Esophagus (tissue), 2 donors: ENCODE results near the gene PRKN. TPM values are rescaled to one million over a fixed set of nuclear protein-coding genes. Genes with fewer than 3 reads are reported as not detected.

Source experiments
- H3K27ac ChIP-seq, 2 donors: one replicate each; pipeline ENCODE4 v1.5.1; 2013; ENCODE audit warnings: low read depth in 2 of 2, mild to moderate bottlenecking in 2 of 2, inconsistent platforms in 1 of 2, low read length in 1 of 2, moderate library complexity in 1 of 2
- H3K27me3 ChIP-seq, 2 donors: one replicate each; pipeline ENCODE4 v1.6.1; 2013; ENCODE audit warnings: low read length in 2 of 2, control low read depth in 1 of 2, mild to moderate bottlenecking in 1 of 2; ENCODE audit not compliant: insufficient read depth in 2 of 2, control insufficient read depth in 1 of 2
- H3K36me3 ChIP-seq, 2 donors: one replicate each; pipeline ENCODE4 v1.6.1; 2013; ENCODE audit warnings: low read length in 1 of 2; ENCODE audit not compliant: control insufficient read depth in 2 of 2, insufficient read depth in 2 of 2
- H3K4me1 ChIP-seq, 2 donors: one replicate each; pipeline ENCODE4 v1.6.1; 2013; ENCODE audit warnings: low read length in 1 of 2; ENCODE audit not compliant: control insufficient read depth in 2 of 2, insufficient read depth in 2 of 2
- H3K4me3 ChIP-seq, 2 donors: one replicate each; pipeline ENCODE4 v1.5.1; 2013; ENCODE audit warnings: low read length in 2 of 2, mild to moderate bottlenecking in 2 of 2, low read depth in 1 of 2, moderate library complexity in 1 of 2
- H3K9me3 ChIP-seq, 2 donors: one replicate each; pipeline ENCODE4 v1.6.1; 2013; ENCODE audit warnings: mild to moderate bottlenecking in 2 of 2, low read depth in 1 of 2, low read length in 1 of 2, moderate library complexity in 1 of 2; ENCODE audit not compliant: control insufficient read depth in 2 of 2, insufficient read depth in 1 of 2
- WGBS, 2 donors: extraction: QIAGEN DNeasy Blood & Tissue Kit; methylation state at CpG; one replicate each; pipeline ENCODE4 v1.1.7; 2013; 5-methylcytosine and 5-hydroxymethylcytosine counted together
- polyA plus RNA-seq, 2 donors: library from polyadenylated mRNA; stranded (reverse); fragments of 200-250 nt; gene quantifications; one replicate each; pipeline ENCODE4 v1.2.3, GENCODE V29; 2013
- donor health status: healthy with polysubstance abuse.
- donor health status: Bipolar disorder and iron deficiency.

PRKN gene
- polyA plus RNA-seq, 2 donors = 0.28 to 0.45 TPM

DNA sequence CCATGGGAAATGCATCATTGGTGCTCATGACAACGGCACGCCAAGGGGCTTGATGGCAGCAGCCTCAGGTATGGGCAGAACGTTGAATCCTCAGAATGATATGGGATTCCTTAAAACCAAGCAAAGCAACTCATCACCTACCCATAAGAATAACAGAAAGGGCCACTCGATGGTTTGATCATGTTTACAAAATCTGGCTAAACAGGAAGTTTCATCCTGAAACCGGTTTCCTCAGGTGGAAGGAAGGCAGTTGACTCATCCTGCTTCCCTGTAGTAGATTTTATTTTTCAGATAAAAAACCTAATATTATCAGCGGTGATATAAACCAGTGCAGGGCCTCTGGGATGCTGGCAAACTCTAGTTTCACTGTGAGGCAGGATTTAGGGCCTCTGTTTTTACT, 1316.8 kb downstream of the PRKN start:
- no peaks in the 10 kb centered on the region for H3K36me3 ChIP-seq
- no peaks in the 10 kb centered on the region for H3K27me3 ChIP-seq
- 84 to 85% methylated on average over 6 of the region's 6 CpGs for WGBS, 2 donors
- H3K9me3 ChIP-seq = no peaks in the 10 kb centered on the region
- H3K4me1 ChIP-seq = peaks cover 2 to 3% of the 10 kb centered on the region in 2 donors
- H3K27ac ChIP-seq = peak overlapping the region in 1 of 2 donors; percentile 62
- no peak overlapping the region for H3K4me3 ChIP-seq

DNA sequence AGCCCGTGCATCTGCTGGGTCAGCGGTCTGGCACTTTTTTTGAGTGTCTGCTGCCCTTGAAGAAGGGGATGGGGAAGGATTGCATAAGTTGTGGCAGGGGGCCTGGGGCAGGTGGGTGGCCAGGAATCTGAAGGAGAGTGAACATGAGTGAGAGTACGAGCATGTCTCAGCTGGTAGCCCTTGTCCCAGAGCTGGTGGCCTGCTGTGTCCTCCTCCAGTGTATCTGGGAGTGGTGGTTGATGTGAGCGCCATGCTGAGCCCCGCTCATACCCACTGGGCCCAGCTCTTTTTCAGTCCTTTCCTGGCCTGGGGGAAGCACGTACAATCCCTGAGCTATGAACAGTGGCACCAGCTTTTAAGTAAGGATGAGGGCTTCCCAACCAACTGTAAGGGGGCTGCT, 1317.5 kb downstream of the PRKN start:
- no peak overlapping the region for H3K27ac ChIP-seq
- WGBS, 2 donors = 94 to 96% methylated on average over 6 of the region's 6 CpGs
- no peaks in the 10 kb centered on the region for H3K36me3 ChIP-seq
- no peaks in the 10 kb centered on the region for H3K9me3 ChIP-seq
- no peaks in the 10 kb centered on the region for H3K4me1 ChIP-seq
- H3K27me3 ChIP-seq = no peaks in the 10 kb centered on the region
- H3K4me3 ChIP-seq = no peak overlapping the region

DNA sequence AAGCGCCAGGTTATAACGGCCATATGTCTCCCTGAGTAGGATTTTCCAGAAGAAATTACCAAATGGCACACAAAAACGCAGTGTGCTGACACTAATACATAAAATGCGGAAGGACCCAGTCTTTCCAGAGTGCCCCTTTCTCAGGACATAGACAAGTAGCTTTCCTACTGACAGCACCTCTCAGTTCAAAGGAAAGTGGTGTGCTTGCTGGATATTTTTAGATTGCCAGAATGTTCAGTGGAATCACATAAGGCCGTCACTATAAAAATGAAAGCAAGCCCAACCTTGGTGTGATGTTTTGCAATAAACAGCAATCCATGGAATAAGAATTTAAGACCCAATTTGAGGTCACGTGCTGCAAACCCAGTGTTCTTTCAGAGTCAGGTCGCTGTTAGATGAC, 1318.2 kb downstream of the PRKN start:
- H3K27me3 ChIP-seq = no peaks in the 10 kb centered on the region
- H3K36me3 ChIP-seq = no peaks in the 10 kb centered on the region
- H3K27ac ChIP-seq = no peak overlapping the region
- no peak overlapping the region for H3K4me3 ChIP-seq
- H3K9me3 ChIP-seq = no peaks in the 10 kb centered on the region
- 86 to 89% methylated on average over 7 of the region's 7 CpGs for WGBS, 2 donors
- no peaks in the 10 kb centered on the region for H3K4me1 ChIP-seq

DNA sequence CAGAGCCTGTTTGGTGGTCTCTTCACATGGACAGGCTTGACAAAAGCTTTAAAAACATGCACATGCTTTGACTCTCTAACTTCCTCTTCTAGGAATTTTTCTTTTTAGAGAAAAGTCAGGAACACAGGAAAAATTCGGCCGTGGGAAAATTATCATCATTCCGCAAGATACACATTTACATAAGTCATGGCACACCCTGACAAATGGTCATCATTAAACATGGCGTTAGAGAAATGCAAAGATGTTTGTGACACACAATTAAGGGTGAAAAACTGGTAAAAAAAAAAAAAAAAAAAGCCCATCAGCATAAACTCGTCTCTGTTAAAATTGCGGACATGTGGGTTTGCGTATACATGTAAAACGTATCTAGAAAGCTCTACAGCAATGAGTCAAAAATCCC, 1319.5 kb downstream of the PRKN start:
- 84 to 90% methylated on average over 8 of the region's 8 CpGs for WGBS, 2 donors
- H3K27me3 ChIP-seq = no peaks in the 10 kb centered on the region
- no peaks in the 10 kb centered on the region for H3K36me3 ChIP-seq
- no peaks in the 10 kb centered on the region for H3K4me1 ChIP-seq
- H3K9me3 ChIP-seq = no peaks in the 10 kb centered on the region
- no peak overlapping the region for H3K4me3 ChIP-seq
- no peak overlapping the region for H3K27ac ChIP-seq

DNA sequence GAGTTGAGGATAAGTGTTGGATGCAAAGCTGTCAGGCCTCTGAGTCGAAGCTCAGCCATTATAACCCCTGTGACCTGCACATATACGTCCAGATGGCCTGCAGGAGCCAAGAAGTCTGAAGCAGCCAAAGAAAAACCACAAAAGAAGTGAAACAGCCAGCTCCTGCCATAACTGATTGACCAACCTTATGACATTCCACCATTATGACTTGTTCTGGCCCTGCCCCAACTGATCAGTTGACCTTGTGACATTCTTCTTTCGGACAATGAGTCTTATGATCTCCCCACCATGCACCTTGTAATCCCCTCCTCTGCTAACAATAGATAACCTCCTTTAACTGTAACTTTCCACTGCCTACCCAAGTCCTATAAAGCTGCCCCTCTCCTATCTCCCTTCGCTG, 1320.0 kb downstream of the PRKN start:
- no peaks in the 10 kb centered on the region for H3K36me3 ChIP-seq
- H3K4me1 ChIP-seq = no peaks in the 10 kb centered on the region
- 55 to 68% methylated on average over 4 of the region's 4 CpGs for WGBS, 2 donors
- H3K4me3 ChIP-seq = no peak overlapping the region
- no peaks in the 10 kb centered on the region for H3K9me3 ChIP-seq
- H3K27ac ChIP-seq = no peak overlapping the region
- H3K27me3 ChIP-seq = no peaks in the 10 kb centered on the region

DNA sequence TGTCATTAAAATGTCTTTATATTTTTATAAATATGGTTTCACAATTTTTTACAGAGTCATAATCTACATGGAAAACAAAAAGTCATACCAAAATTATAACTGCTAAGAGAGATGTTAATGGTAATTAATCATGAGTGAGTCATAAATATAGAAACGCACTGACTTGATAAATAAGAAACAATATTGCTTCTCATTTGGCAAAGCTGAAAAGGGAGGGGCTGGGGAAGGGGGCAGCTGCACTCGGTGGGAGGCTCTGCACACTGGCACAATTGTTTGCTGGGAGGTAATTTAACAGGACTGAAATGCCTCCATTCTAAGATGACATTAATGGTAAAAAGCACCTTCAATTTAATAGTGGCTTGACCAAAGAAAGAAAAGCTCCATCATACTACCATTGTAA, 1320.5 kb downstream of the PRKN start:
- whole genome bisulfite sequencing, 2 donors = 39 to 47% methylated on average over 2 of the region's 2 CpGs
- no peak overlapping the region for H3K27ac ChIP-seq
- no peaks in the 10 kb centered on the region for H3K36me3 ChIP-seq
- H3K27me3 ChIP-seq = no peaks in the 10 kb centered on the region
- no peaks in the 10 kb centered on the region for H3K4me1 ChIP-seq
- H3K4me3 ChIP-seq = no peak overlapping the region
- no peaks in the 10 kb centered on the region for H3K9me3 ChIP-seq

DNA sequence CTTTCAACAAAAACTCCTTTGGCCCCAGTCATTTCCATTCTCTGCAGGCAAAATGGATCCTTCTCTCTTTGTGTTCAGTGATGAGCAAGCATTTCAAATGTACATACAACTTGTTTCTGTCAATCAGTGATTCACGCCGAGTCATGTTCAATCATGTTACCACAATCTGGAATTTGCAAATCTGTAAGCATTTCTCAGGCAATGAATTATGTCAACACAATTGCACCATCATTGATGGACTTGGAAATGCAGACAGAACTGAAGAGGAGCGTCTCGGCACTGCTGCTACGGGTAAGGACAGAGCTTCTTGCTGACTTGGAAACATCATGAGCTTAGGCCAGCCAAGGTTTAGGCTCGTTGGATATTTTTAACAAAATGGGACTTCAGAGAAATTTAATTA, 1320.9 kb downstream of the PRKN start:
- Histone ChIP-seq H3K4me1 (no peaks in the 10 kb centered on the region), H3K36me3 (no peaks in the 10 kb centered on the region), H3K27me3 (no peaks in the 10 kb centered on the region), H3K4me3 (no peak overlapping the region), H3K9me3 (no peaks in the 10 kb centered on the region), H3K27ac (no peak overlapping the region)
- whole genome bisulfite sequencing, 2 donors = 45 to 71% methylated on average over 6 of the region's 6 CpGs

DNA sequence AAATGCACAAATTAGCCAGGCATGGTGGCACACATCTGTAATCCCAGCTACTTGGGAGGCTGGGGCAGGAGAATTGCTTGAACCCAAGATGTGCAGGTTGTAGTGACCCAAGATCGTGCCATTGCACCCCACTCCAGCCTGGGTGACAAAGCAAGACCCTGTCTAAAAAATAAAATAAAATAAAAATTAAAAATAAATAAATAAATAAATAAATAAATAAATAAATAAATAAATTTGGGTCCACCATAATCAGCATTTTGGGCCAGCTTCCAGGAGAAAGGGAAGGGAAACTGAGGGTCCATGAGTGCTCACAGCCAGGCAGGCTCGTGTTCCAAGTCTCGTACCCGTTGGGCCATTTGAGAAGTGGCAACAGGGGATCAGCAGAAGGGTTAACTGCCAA, 1322.1 kb downstream of the PRKN start:
- no peaks in the 10 kb centered on the region for H3K27me3 ChIP-seq
- no peak overlapping the region for H3K4me3 ChIP-seq
- H3K27ac ChIP-seq = no peak overlapping the region
- H3K36me3 ChIP-seq = no peaks in the 10 kb centered on the region
- WGBS, 2 donors = 89 to 91% methylated on average over 4 of the region's 4 CpGs
- no peaks in the 10 kb centered on the region for H3K4me1 ChIP-seq
- no peaks in the 10 kb centered on the region for H3K9me3 ChIP-seq

DNA sequence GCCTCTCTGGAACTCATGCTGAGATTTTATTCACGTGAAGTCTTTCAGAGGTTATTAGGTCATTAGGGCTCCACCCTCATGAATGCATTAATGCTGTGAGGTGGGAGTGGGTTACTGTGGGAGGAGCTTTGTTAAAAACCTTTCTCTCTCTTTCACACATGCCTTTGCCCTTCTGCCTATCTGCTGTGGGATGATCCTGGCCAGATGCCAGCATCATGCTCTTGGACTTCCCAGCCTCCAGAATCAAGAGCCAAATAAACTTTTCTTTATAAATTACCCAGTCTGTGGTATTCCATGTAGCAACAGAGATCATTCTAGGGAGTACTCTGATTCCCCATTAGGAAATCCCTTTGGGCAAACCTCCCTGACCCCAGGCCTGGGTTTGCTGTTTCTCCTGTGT, 1323.8 kb downstream of the PRKN start:
- 87 to 88% methylated on average over 1 of the region's 1 CpG for WGBS, 2 donors
- Histone ChIP-seq H3K27me3 (no peaks in the 10 kb centered on the region), H3K4me3 (no peak overlapping the region), H3K36me3 (no peaks in the 10 kb centered on the region), H3K27ac (no peak overlapping the region), H3K9me3 (peaks cover 0 to 4% of the 10 kb centered on the region in 2 donors), H3K4me1 (no peaks in the 10 kb centered on the region)

DNA sequence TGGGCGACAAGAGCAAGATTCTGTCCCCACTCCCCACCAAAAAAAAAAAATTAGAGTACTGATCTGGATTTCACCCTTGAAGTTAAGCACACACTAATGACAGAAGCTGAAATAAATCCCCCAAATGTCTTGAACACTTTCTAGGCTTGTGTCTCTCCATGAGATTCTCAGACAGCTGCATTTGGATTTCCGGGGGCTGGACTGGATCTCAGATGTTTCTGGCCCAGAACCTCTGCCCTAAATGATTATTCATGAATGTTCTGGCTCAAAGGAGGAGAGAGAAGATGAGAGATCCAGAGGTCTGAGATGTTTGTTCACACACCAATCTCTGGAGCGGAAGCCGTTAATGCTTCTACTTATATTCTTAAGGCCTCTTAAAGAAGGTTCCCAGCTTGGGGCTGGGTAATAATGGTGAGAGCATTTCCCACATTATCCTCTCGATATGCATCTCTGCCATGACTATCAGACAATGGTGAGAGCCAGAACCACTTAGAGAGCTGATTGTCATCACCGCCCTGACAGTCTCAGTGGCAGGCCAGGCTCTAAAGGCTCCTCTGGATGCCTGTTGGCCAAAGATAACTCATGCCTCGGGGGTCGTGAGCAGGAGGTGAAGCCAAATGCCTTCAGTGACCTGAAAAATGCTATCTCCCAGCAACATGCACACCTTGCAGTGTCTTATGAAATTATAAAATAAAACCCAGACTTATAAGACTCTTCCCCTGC, 1325.8 kb downstream of the PRKN start:
- Histone ChIP-seq H3K27me3 (no peaks in the 10 kb centered on the region), H3K9me3 (peaks cover 0 to 4% of the 10 kb centered on the region in 2 donors), H3K4me1 (no peaks in the 10 kb centered on the region), H3K27ac (no peak overlapping the region), H3K36me3 (no peaks in the 10 kb centered on the region), H3K4me3 (no peak overlapping the region)
- 87 to 89% methylated on average over 8 of the region's 8 CpGs for WGBS, 2 donors
